ENCODE data around the gene MARCHF2. TPM values are rescaled to one million over a fixed set of nuclear protein-coding genes. Genes with fewer than 3 reads are reported as not detected.
A peak's percentile ranks its signal among the peaks of the same experiment; 100 is the strongest.

The MARCHF2 gene
- polyA plus RNA-seq, 3 donors: 47.8 to 117 (median 90.8) TPM

- H3K27ac Mint-ChIP-seq: peak overlapping the region in 1 of 7 donors; percentile 7
- no peaks in the 10 kb centered on the region for H3K9me3 Mint-ChIP-seq
- intact Hi-C loops (cut with micrococcal nuclease): no loop called here
- H3K4me1 ChIP-seq (ENCODE audit: control insufficient read depth in 1 of 2, insufficient read depth in 2 of 2, low read length in 2 of 2): peaks cover 10 to 17% of the 10 kb centered on the region in 2 donors
- TF ChIP-seq CTCF (IDR thresholded peaks at IDR 0.05): no peak
- H3K36me3 Mint-ChIP-seq: peaks cover 87 to 100% of the 10 kb centered on the region in 2 donors
- peaks cover 95% of the 10 kb centered on the region for H4K20me1 ChIP-seq (ENCODE audit: insufficient read depth, low read length)
- no peak overlapping the region for H3K4me3 Mint-ChIP-seq
- H3K9ac ChIP-seq (ENCODE audit: insufficient read depth, low read length, poor library complexity, severe bottlenecking): no peak overlapping the region
- no peak overlapping the region for H2AFZ ChIP-seq (ENCODE audit: insufficient read depth, low read depth, low read length, poor library complexity, severe bottlenecking)
- H3K27ac ChIP-seq (ENCODE audit: low read depth in 1 of 2, low read length in 2 of 2): no peak overlapping the region
- H3K9me3 ChIP-seq (replicated peaks in 1 of 2; ENCODE audit: control insufficient read depth in 1 of 2, insufficient read depth in 1 of 2, low read length in 2 of 2): no peaks in the 10 kb centered on the region
- H3K4me2 ChIP-seq (replicated peaks; ENCODE audit: extremely low read depth, low read length, poor library complexity, severe bottlenecking): no peak overlapping the region
- H3K36me3 ChIP-seq (replicated peaks in 1 of 2; ENCODE audit: control insufficient read depth in 1 of 2, insufficient read depth in 2 of 2, low read length in 2 of 2): peaks cover 83 to 100% of the 10 kb centered on the region in 2 donors
- WGBS (ENCODE audit: insufficient coverage): no CpG with 5 or more reads among the region's 3 CpGs
- H3K79me2 ChIP-seq (ENCODE audit: insufficient read depth, low read length): peaks cover 91% of the 10 kb centered on the region
- no peaks in the 10 kb centered on the region for H3K27me3 ChIP-seq (ENCODE audit: control insufficient read depth in 2 of 2, insufficient read depth in 2 of 2, low read length in 2 of 2)
- H3K27me3 Mint-ChIP-seq (ENCODE audit: low read depth in 3 of 3): peaks cover 0 to 4% (median 0%) of the 10 kb centered on the region in 3 donors
- peaks cover 23% of the 10 kb centered on the region for H3K4me1 Mint-ChIP-seq
- DNase-seq: no peak
- H3K4me3 ChIP-seq (replicated peaks in 1 of 3; ENCODE audit: low read depth in 2 of 3, low read length in 3 of 3): no peak overlapping the region
Observed at GRCh38 chr19:8468124-8468523, 55.0 kb downstream of the MARCHF2 start.

- Mint-ChIP-seq H3K27me3 (ENCODE audit: low read depth in 3 of 3) (peaks cover 0 to 4% (median 0%) of the 10 kb centered on the region in 3 donors), H3K27ac (peak overlapping the region in 2 of 7 donors; percentile 12 to 61), H3K4me3 (no peak overlapping the region), H3K36me3 (peaks cover 85 to 98% of the 10 kb centered on the region in 2 donors), H3K4me1 (peaks cover 30% of the 10 kb centered on the region), H3K9me3 (no peaks in the 10 kb centered on the region)
- no peaks in the 10 kb centered on the region for H3K9me3 ChIP-seq (replicated peaks in 1 of 2; ENCODE audit: control insufficient read depth in 1 of 2, insufficient read depth in 1 of 2, low read length in 2 of 2)
- H3K27me3 ChIP-seq (ENCODE audit: control insufficient read depth in 2 of 2, insufficient read depth in 2 of 2, low read length in 2 of 2): no peaks in the 10 kb centered on the region
- H3K4me1 ChIP-seq (ENCODE audit: control insufficient read depth in 1 of 2, insufficient read depth in 2 of 2, low read length in 2 of 2): peaks cover 16 to 25% of the 10 kb centered on the region in 2 donors
- no peak overlapping the region for H3K4me2 ChIP-seq (replicated peaks; ENCODE audit: extremely low read depth, low read length, poor library complexity, severe bottlenecking)
- H3K9ac ChIP-seq (ENCODE audit: insufficient read depth, low read length, poor library complexity, severe bottlenecking): no peak overlapping the region
- H4K20me1 ChIP-seq (ENCODE audit: insufficient read depth, low read length): peaks cover 93% of the 10 kb centered on the region
- no peak for DNase-seq
- H3K79me2 ChIP-seq (ENCODE audit: insufficient read depth, low read length): peaks cover 85% of the 10 kb centered on the region
- H3K4me3 ChIP-seq (replicated peaks in 1 of 3; ENCODE audit: low read depth in 2 of 3, low read length in 3 of 3): no peak overlapping the region
- peak overlapping the region in 1 of 2 donors; percentile 27 for H3K27ac ChIP-seq (ENCODE audit: low read depth in 1 of 2, low read length in 2 of 2)
- no peak for TF ChIP-seq CTCF (IDR thresholded peaks at IDR 0.05)
- no peak overlapping the region for H2AFZ ChIP-seq (ENCODE audit: insufficient read depth, low read depth, low read length, poor library complexity, severe bottlenecking)
- peaks cover 78 to 97% of the 10 kb centered on the region in 2 donors for H3K36me3 ChIP-seq (replicated peaks in 1 of 2; ENCODE audit: control insufficient read depth in 1 of 2, insufficient read depth in 2 of 2, low read length in 2 of 2)
- intact Hi-C loops (cut with micrococcal nuclease): no loop called here
- WGBS (ENCODE audit: insufficient coverage): 98% methylated on average over 4 of the region's 8 CpGs
Observed at GRCh38 chr19:8468761-8469373, 55.8 kb downstream of the MARCHF2 start.

Data from CD14-positive monocyte (primary cell).